Endothelial cell (in vitro differentiated cells): ENCODE results near the gene SLC24A5. TPM values are rescaled to one million over a fixed set of nuclear protein-coding genes. Genes with fewer than 3 reads are reported as not detected.

Experiments used
- DNase-seq: peaks from one replicate; pipeline ENCODE4 v3.0.0; 2021; ENCODE audit warnings: low spot score
- H3K27ac Mint-ChIP-seq: one replicate; pipeline ENCODE4 v1.8.0; 2021; ENCODE audit warnings: mixed read lengths, inconsistent platforms; ENCODE audit not compliant: unreplicated experiment
- H3K27me3 Mint-ChIP-seq: one replicate; pipeline ENCODE4 v1.8.0; 2021; ENCODE audit warnings: mild to moderate bottlenecking, moderate library complexity, mixed read lengths, inconsistent platforms; ENCODE audit not compliant: unreplicated experiment
- H3K36me3 Mint-ChIP-seq: one replicate; pipeline ENCODE4 v1.8.0; 2021; ENCODE audit warnings: mild to moderate bottlenecking, low read depth, mixed read lengths, inconsistent platforms; ENCODE audit not compliant: unreplicated experiment
- H3K4me1 Mint-ChIP-seq: one replicate; pipeline ENCODE4 v1.8.0; 2021; ENCODE audit warnings: mild to moderate bottlenecking, mixed read lengths, inconsistent platforms; ENCODE audit not compliant: unreplicated experiment
- H3K4me3 Mint-ChIP-seq: one replicate; pipeline ENCODE4 v1.8.0; 2021; ENCODE audit warnings: mild to moderate bottlenecking, mixed read lengths, inconsistent platforms; ENCODE audit not compliant: unreplicated experiment
- H3K9me3 Mint-ChIP-seq: one replicate; pipeline ENCODE4 v1.8.0; 2021; ENCODE audit warnings: mixed read lengths, inconsistent platforms; ENCODE audit not compliant: unreplicated experiment
- total RNA-seq: library from RNA; stranded (reverse); fragmentation: NEBNext Ultra II Directional; extraction: Animal tissue kit (Norgen Biotek cat#: 25700); gene quantifications from one replicate; pipeline ENCODE4 v1.2.1, GENCODE V29; 2021; ENCODE audit not compliant: unreplicated experiment
- TF ChIP-seq, protein P1 (sequence below): fragments of 200-600 bp; sonication (generic); IDR thresholded peaks from one replicate; pipeline ENCODE4 v1.5.0; 2021; ENCODE audit warnings: antibody characterized with exemption; ENCODE audit not compliant: unreplicated experiment

Gene SLC24A5
- total RNA-seq, 1 donor from 2014 or later: not detected

DNA sequence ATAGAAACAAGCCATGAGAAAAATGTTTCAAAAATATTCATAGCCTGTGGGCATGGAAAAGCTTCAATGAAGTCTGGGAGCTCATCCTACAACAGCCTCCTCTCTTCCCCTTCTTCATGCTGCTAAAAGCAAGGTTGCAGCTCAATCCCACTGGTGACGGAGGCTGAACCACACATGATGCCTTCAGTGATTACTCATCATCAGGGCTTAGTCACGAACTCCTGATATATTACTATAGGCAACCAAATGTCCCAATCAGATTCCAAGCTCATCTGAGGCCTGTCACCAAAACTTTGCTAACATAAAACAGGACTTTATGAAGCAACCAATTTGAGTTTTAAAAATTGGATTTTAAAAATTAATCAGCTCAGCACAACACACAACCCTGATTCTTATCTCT lies 24.0 kb upstream of the SLC24A5 start:
- no peaks in the 10 kb centered on the region for H3K36me3 Mint-ChIP-seq
- TF ChIP-seq, protein P1, sequence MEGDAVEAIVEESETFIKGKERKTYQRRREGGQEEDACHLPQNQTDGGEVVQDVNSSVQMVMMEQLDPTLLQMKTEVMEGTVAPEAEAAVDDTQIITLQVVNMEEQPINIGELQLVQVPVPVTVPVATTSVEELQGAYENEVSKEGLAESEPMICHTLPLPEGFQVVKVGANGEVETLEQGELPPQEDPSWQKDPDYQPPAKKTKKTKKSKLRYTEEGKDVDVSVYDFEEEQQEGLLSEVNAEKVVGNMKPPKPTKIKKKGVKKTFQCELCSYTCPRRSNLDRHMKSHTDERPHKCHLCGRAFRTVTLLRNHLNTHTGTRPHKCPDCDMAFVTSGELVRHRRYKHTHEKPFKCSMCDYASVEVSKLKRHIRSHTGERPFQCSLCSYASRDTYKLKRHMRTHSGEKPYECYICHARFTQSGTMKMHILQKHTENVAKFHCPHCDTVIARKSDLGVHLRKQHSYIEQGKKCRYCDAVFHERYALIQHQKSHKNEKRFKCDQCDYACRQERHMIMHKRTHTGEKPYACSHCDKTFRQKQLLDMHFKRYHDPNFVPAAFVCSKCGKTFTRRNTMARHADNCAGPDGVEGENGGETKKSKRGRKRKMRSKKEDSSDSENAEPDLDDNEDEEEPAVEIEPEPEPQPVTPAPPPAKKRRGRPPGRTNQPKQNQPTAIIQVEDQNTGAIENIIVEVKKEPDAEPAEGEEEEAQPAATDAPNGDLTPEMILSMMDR: no peak

DNA sequence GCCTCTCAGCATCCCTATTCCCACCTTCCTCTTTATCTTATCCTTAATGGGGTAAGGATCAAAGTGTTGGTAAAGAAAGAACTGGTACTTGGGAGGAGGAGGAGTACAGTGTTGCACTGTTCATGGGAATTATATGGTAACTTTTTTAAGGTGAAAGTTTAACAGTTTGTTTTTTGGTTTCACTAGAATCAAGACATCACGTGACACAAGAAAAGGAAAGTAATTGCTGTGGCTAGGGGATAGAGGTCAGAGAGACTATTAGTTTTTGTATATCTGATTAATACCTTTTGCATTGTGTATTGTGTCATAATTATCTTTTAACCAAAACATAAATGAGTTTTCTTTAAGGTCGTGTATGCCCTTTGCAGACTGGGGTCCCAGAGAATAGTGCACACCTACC lies 23.5 kb upstream of the SLC24A5 start:
- H3K36me3 Mint-ChIP-seq: no peaks in the 10 kb centered on the region
- DNase-seq: no peak
- no peaks in the 10 kb centered on the region for H3K9me3 Mint-ChIP-seq
- H3K4me1 Mint-ChIP-seq: no peaks in the 10 kb centered on the region
- H3K4me3 Mint-ChIP-seq: no peak overlapping the region
- no peaks in the 10 kb centered on the region for H3K27me3 Mint-ChIP-seq
- TF ChIP-seq, protein P1: no peak
- H3K27ac Mint-ChIP-seq: no peak overlapping the region

More for the DNA sequence above, 24.0 kb upstream of the SLC24A5 start:
- Mint-ChIP-seq H3K27ac (no peak overlapping the region), H3K4me1 (no peaks in the 10 kb centered on the region), H3K4me3 (no peak overlapping the region), H3K9me3 (no peaks in the 10 kb centered on the region), H3K27me3 (no peaks in the 10 kb centered on the region)
- DNase-seq: no peak

DNA sequence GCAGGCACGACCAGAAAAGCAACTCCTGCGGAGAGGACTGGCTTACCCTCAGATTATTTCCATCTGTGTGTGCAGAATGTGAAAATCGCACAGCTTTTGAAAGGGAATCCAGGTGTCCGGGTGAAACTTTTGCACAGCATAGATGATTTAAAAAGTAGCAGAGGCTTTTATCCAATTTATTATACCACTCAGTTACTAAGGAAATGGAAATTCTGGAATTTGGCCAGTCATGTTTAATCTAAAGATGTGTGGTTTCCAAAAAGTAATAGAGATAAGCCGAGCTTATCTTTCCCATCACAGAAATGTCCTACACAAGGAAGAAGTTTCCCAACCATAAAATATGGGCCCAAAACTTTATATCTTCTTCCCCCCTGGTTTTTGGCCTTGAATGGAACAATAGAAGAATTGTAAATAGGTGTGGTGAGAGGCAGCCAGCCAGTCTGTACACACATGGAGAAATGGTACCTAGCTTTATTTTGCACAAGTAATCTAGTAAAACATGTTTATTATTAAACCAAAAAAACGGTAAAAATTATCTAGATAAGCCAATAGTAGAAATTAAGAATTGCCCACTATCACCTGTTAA lies 19.3 kb upstream of the SLC24A5 start:
- no peaks in the 10 kb centered on the region for H3K9me3 Mint-ChIP-seq
- no peaks in the 10 kb centered on the region for H3K36me3 Mint-ChIP-seq
- peaks cover 15% of the 10 kb centered on the region for H3K4me1 Mint-ChIP-seq
- H3K27me3 Mint-ChIP-seq: peaks cover 2% of the 10 kb centered on the region
- H3K4me3 Mint-ChIP-seq: no peak overlapping the region
- H3K27ac Mint-ChIP-seq: no peak overlapping the region
- no peak for DNase-seq
- TF ChIP-seq, protein P1: no peak

GRCh38 chr15:48102167-48102566 lies 18.6 kb upstream of the SLC24A5 start:
- DNase-seq: no peak
- TF ChIP-seq, protein P1: no peak
- Mint-ChIP-seq H3K4me1 (peaks cover 19% of the 10 kb centered on the region), H3K27ac (no peak overlapping the region), H3K36me3 (no peaks in the 10 kb centered on the region), H3K27me3 (peaks cover 2% of the 10 kb centered on the region), H3K9me3 (no peaks in the 10 kb centered on the region), H3K4me3 (no peak overlapping the region)

DNA sequence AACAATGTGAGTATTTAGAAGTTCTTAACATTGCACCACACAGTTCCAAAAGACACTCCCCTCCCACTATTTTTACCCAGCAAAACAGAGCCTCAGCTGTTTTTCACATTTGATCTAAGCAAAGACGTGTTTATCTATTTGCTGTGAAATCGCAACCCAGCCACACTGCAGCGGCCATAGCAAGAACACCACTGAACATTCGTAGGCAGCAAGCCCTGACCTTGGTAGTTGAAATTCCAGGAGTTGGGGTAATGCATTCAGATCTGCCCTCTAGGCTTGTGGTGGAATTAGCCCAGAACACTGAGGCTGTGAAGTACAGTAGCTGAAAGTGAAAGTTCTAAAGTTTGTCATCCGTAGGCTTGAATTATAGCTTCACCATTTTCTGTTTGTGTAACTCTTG lies 17.1 kb upstream of the SLC24A5 start:
- Mint-ChIP-seq H3K9me3 (no peaks in the 10 kb centered on the region), H3K27ac (no peak overlapping the region)
- DNase-seq: no peak

More for the DNA sequence above, 17.1 kb upstream of the SLC24A5 start:
- peaks cover 20% of the 10 kb centered on the region for H3K4me1 Mint-ChIP-seq
- H3K27me3 Mint-ChIP-seq: peaks cover 3% of the 10 kb centered on the region
- H3K36me3 Mint-ChIP-seq: no peaks in the 10 kb centered on the region
- TF ChIP-seq, protein P1: no peak
- H3K4me3 Mint-ChIP-seq: no peak overlapping the region
